Measurements from ENCODE around the gene CTXND2.
A peak's percentile ranks its signal among the peaks of the same experiment; 100 is the strongest.
"Not testable (repeated sequence)": the region's sequence is repeated elsewhere in the genome, so short reads cannot be mapped to it uniquely, and the experiment has no call there.

Gene CTXND2

DNA sequence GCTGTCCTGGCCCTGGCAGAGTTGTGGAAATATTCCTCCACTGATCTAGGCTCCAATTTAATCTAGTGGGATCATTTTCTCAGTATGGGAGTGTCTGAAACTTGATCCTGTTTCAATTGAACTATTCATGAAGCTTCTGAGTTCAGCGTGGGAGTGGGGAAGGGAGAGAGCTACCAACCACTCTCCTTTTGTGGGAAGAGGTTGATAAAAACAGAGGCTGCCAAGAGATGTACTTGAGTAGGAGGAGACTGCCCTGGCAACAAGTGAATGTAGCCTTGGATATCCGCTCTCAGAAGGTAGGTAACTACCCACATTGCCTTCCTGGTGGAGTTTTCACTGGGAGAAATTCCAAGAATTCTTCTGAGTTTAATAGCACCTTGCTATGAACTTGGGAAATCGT lies at the start of gene CTXND2:
CTXND2 (plus strand) TSS at position 119 of the 400 bp plus-strand sequence. CDS start 25,179 bp downstream, outside the sequence.
- DNase-seq, result no peak

- DNase-seq, result not testable (repeated sequence)
Measured at GRCh38 chr1:150840850-150841249, 46.1 kb upstream of the CTXND2 start.

DNA sequence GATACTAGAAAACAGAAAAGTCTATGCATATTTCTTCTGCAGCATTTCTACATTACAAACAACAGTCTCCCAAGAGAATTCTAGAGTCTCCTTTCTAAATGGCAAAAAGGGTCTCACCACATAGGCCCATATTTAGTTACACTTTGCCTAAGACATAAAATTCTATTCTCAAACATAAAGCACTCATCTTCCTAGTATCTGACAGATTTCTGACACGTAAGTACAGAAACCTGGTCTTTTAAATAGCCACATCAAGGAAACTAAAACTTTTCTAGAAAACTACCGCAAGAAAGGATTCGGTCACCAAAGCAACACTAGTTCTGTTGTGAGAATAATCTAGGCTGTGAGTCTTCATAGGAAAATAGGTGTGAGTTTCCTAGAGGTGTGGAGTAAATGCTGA lies 45.3 kb upstream of the CTXND2 start:
- no peak for DNase-seq

- DNase-seq, result no peak
Measured at GRCh38 chr1:150842343-150842742, 44.6 kb upstream of the CTXND2 start.

- DNase-seq, result no peak
Measured at GRCh38 chr1:150842964-150843363, 44.0 kb upstream of the CTXND2 start.

GRCh38 chr1:150843474-150843873 lies 43.5 kb upstream of the CTXND2 start:
- no peak for DNase-seq

GRCh38 chr1:150846473-150847146 lies 40.3 kb upstream of the CTXND2 start:
- no peak for DNase-seq

DNA sequence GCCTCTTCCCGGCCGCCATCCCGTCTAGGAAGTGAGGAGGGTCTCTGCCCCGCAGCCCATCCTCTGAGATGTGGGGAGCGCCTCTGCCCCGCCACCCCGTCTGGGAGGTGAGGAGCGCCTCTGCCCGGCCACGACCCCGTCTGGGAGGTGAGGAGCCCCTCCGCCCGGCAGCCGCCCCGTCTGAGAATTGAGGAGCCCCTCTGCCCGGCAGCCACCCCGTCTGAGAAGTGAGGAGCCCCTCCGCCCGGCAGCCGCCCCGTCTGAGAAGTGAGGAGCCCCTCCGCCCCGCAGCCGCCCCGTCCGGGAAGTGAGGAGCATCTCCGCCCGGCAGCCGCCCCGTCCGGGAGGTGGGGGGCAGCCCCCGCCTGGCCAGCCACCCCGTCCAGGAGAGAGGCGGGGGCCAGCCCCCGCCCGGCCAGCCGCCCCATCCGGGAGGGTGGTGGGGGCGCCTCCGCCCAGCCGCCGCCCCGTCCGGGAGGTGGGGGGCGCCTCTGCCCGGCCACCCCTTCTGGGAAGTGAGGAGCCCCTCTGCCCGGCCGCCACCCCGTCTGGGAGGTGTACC lies 36.1 kb upstream of the CTXND2 start:
- DNase-seq, result not testable (repeated sequence)

DNA sequence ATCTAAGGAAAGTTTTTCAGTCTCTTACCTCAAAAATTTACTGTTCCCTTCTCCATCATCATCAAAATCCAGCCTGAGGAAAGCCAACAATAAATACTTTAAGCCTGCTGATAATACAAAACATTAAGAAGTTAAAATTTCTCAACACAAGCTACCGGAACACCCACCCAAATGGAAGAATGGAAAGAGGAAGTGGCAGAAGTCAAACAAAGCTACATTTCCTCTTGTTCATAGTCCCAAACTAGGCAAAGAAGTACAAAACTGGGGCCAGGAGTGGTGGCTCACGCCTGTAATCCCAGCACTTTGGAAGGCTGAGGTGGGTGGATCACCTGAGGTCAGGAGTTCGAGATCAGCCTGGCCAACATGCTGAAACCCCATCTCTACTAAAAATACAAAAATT lies 34.2 kb upstream of the CTXND2 start:
- not testable (repeated sequence) for DNase-seq

DNA sequence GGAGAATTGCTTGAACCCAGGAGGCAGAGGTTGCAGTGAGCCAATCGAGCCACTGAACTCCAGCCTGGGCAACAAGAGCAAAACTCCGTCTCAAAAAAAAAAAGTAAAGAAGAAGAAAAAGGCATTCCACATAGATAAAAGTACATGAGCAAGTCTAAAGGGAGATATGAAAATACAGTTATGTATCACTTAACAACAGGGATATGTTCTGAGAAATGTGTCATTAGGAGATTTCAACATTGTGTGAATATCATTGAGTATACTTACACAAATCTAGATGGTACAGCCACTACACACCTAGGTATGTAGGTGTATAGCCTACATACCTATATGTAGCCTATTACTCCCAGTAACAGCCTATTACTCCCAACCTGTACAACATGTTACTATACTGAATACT lies 23.2 kb upstream of the CTXND2 start:
- no peak for DNase-seq

DNA sequence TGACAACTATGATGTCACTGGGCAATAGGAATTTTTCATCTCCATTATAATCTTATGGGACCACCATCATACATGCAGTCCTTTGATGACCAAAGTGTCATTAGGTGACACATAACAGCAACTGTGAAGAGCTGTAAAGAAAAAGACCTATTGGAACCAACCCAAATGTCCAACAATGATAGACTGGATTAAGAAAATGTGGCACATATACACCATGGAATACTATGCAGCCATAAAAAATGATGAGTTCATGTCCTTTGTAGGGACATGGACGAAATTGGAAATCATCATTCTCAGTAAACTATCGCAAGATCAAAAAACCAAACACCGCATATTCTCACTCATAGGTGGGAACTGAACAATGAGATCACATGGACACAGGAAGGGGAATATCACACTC lies 22.7 kb upstream of the CTXND2 start:
- DNase-seq, result not testable (repeated sequence)

- no peak for DNase-seq
Measured at GRCh38 chr1:150869683-150870082, 17.3 kb upstream of the CTXND2 start.

GRCh38 chr1:150872572-150872971 lies 14.4 kb upstream of the CTXND2 start:
- no peak for DNase-seq

- no peak for DNase-seq
Measured at GRCh38 chr1:150873521-150873920, 13.4 kb upstream of the CTXND2 start.

GRCh38 chr1:150874455-150875196 lies 12.3 kb upstream of the CTXND2 start:
- DNase-seq, result no peak

- peak; percentile 28 for DNase-seq
Measured at GRCh38 chr1:150875197-150876118, 11.5 kb upstream of the CTXND2 start.

GRCh38 chr1:150876119-150876454 lies 10.8 kb upstream of the CTXND2 start:
- DNase-seq, result no peak

DNA sequence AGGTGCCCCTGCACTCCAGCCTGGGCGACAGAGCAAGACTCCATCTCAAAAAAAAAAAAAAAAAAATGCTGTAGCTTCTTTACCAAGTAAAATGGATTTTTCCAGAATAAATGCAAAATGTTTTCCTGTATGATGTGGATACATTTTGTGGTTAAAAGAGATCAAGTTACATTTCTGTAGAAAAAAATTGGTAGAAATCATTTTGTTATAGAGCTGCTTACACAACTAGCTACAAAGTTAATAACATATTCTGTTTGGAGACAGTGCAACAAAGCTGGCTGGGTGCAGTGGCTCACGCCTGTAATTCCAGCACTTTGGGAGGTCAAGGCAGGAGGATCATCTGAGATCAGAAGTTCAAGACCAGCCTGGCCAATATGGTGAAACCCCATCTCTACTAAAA lies 8.0 kb upstream of the CTXND2 start:
- not testable (repeated sequence) for DNase-seq

DNA sequence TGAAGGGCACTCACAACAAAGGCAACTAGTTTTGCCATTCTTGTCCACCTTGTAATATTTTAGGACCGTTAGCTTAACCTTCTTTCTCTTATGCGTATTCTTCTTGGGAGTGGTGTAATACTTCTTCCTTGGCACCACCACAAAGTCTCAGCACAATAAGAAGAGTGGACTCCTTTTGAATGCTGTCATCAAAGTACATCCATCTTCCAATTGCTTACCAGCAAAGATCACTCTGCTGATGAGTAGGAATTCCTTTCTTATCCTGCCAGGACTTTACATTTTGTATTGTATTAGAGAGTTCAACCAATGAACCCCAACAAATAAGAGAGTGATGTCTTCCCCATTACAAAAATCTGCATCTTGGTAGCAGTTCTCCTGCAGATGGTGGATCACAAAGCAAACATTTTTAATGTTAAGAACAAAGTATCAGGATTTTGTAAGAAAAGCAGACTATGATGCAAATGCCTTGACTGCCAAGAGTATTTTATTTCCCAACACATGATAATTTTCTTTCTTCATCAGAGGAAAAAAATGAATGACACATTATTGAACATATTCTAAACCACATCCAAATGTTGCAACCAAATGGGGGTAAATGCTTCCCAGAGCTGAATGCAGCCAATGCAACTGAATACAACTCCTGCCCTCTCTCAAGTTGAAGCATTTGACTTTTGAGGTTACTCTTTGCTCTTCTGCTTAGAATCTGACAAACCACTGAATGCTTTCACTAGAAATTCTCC lies 5.4 kb upstream of the CTXND2 start:
- DNase-seq, result no peak

DNA sequence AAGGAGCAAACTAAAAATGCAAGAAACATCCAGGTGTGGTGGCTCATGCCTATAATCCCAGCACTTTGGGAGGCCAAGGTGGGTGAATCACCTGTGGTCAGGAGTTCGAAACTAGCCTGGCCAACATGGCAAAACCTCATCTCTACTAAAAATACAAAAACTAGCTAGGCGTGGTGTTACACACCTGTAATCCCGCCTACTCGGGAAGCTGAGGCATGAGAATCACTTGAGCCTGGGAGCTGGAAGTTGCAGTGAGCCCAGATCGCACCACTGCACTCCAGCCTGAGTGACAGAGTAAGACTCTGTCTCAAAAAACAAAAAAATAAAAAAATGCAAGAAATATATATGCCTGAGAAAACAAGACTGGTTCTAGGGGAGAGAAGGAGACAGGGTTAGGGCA lies 3.8 kb upstream of the CTXND2 start:
- DNase-seq, result not testable (repeated sequence)

DNA sequence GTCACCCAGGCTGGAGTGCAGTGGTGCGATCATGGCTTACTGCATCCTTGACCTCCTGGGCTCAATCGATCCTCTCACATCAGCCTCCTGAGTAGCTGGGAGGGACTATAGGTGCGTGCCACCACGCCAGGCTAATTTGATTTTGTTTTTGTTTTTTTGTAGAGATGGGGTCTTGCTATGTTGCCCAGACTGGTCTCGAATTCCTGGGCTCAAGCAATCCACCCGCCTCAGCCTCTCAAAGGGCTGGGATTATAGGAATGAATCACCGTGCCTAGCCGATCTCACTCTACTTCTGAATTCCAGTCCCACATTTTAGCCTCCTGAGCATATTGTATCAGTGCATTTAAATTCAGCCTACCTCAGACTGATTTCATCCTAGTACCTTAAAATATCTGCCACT lies 1.8 kb downstream of the CTXND2 start:
- DNase-seq, result no peak

DNA sequence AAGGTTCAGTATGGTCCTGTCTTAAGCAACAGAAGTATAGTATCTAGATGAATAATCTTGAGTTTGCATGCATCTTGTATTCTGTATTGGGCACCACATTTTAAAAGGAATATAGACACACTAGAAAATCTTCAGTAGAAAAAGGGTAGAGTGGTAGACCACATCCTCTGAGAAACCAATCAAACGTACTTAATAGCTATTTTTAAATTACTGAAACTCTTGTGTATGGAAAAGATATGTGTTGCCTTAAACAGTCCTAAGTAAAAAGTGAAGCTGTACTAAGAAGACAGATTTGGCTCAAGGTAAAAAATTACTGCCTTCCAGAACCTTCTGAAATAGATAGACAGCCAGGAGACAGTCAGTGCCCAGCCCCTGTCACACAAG lies 3.1 kb downstream of the CTXND2 start:
- DNase-seq, result no peak

All from CD4-positive, alpha-beta T cell treated with Interleukin-6 for 4 hours (primary cell).